SK-N-SH (cell line): ENCODE results near the gene COMT. TPM values are rescaled to one million over a fixed set of nuclear protein-coding genes. Genes with fewer than 3 reads are reported as not detected.

Experiments
- CTCF ChIA-PET: fragments of 300-600, 350-600 bp; formaldehyde crosslinking; extraction: SDS; loops from one replicate; lab custom pipeline; 2021; lab: Yijun Ruan, JAX
- POLR2A ChIA-PET: fragments of 350-600 bp; sonication (Branson Sonifier 250); formaldehyde crosslinking; extraction: SDS; loops from one replicate; lab custom pipeline; 2020; ENCODE audit warnings: antibody characterized with exemption, inconsistent platforms; lab: Yijun Ruan, JAX
- DNase-seq: peaks from one replicate; pipeline ENCODE4 v3.0.0; 2012
- H2AFZ ChIP-seq: fragments of 200-600 bp; sonication (generic); 2 replicates; pipeline ENCODE4 v1.8.1; 2016; ENCODE audit warnings: antibody characterized with exemption, mild to moderate bottlenecking, low read depth
- H3F3A ChIP-seq: fragments of 200-600 bp; sonication (generic); replicated peaks from 2 replicates; pipeline ENCODE3; 2016; ENCODE audit warnings: antibody characterized with exemption, mild to moderate bottlenecking; ENCODE audit not compliant: insufficient read depth
- H3K27ac ChIP-seq, 2 experiments: fragments of 200-500 bp in 1 of 2; fragments of 200-600 bp in 1 of 2; sonication (Bioruptor generic) in 1 of 2; sonication (generic), shearing (Covaris generic) in 1 of 2; 2 replicates each; pipeline versions ENCODE4 v1.5.1 to v1.6.1; 2014 to 2016; ENCODE audit warnings: low read depth in 2 of 2, inconsistent platforms in 1 of 2, low read length in 1 of 2, mild to moderate bottlenecking in 1 of 2, mixed read lengths in 1 of 2
- H3K27me3 ChIP-seq: fragments of 200-600 bp; sonication (generic), shearing (Covaris generic); 2 replicates; pipeline ENCODE4 v1.6.1; 2016; ENCODE audit warnings: mixed run types; ENCODE audit not compliant: insufficient read depth
- H3K36me3 ChIP-seq, 2 experiments: fragments of 200-500 bp in 1 of 2; fragments of 200-600 bp in 1 of 2; sonication (Bioruptor generic) in 1 of 2; sonication (generic) in 1 of 2; replicated peaks in 1 of 2; 2 replicates each; pipeline versions ENCODE3 to v1.5.1; 2014 to 2016; ENCODE audit warnings: low read length in 1 of 2, mild to moderate bottlenecking in 1 of 2; ENCODE audit not compliant: insufficient read depth in 2 of 2, control insufficient read depth in 1 of 2
- H3K4me1 ChIP-seq, 2 experiments: fragments of 200-500 bp in 1 of 2; fragments of 200-600 bp in 1 of 2; sonication (Bioruptor generic) in 1 of 2; sonication (generic), shearing (Covaris generic) in 1 of 2; 2 replicates each; pipeline versions ENCODE4 v1.5.1 to v1.6.1; 2014 to 2016; ENCODE audit warnings: low read depth in 1 of 2, low read length in 1 of 2, mixed run types in 1 of 2; ENCODE audit not compliant: insufficient read depth in 2 of 2, control insufficient read depth in 1 of 2
- H3K4me2 ChIP-seq: fragments of 200-600 bp; sonication (generic), shearing (Covaris generic); 2 replicates; pipeline ENCODE4 v1.6.1; 2017; ENCODE audit warnings: mixed run types
- H3K4me3 ChIP-seq, 2 experiments: fragments of 200-500 bp in 1 of 2; fragments of 200-600 bp in 1 of 2; sonication (Bioruptor generic) in 1 of 2; sonication (generic), shearing (Covaris generic) in 1 of 2; 2 replicates each; pipeline versions ENCODE4 v1.5.1 to v1.8.1; 2014 to 2016; ENCODE audit warnings: low read depth in 2 of 2, inconsistent platforms in 1 of 2, low read length in 1 of 2, mild to moderate bottlenecking in 1 of 2, mixed read lengths in 1 of 2, moderate library complexity in 1 of 2
- H3K79me2 ChIP-seq: fragments of 200-600 bp; sonication (generic); 2 replicates; pipeline ENCODE4 v1.8.1; 2017; ENCODE audit warnings: mild to moderate bottlenecking; ENCODE audit not compliant: insufficient read depth
- H3K9ac ChIP-seq: fragments of 200-600 bp; sonication (generic); 2 replicates; pipeline ENCODE4 v1.6.1; 2017; ENCODE audit warnings: mixed run types
- H3K9me2 ChIP-seq: fragments of 200-600 bp; sonication (generic); 2 replicates; pipeline ENCODE4 v1.6.1; 2017; ENCODE audit warnings: mixed run types
- H3K9me3 ChIP-seq: fragments of 200-600 bp; sonication (generic); 2 replicates; pipeline ENCODE4 v1.6.1; 2017; ENCODE audit warnings: mixed run types, mild to moderate bottlenecking, moderate library complexity
- H4K20me1 ChIP-seq: fragments of 200-600 bp; sonication (generic); 2 replicates; pipeline ENCODE4 v1.6.1; 2017; ENCODE audit warnings: mild to moderate bottlenecking, mixed run types; ENCODE audit not compliant: insufficient read depth
- EZH2phosphoT487 ChIP-seq: fragments of 200-600 bp; sonication (generic); IDR thresholded peaks from 2 replicates; pipeline ENCODE4 v1.6.1; 2017; ENCODE audit warnings: low read depth, mixed run types, mild to moderate bottlenecking, antibody characterized with exemption, moderate library complexity, borderline replicate concordance
- FOXJ3 ChIP-seq: sonication (generic); formaldehyde crosslinking; IDR thresholded peaks from 2 replicates; pipeline ENCODE4 v1.5.1; 2020; ENCODE audit warnings: mild to moderate bottlenecking, missing genetic modification reagents
- JUND ChIP-seq: IDR thresholded peaks from 2 replicates; pipeline ENCODE4 v1.4.0; 2012
- MXI1 ChIP-seq: IDR thresholded peaks from 2 replicates; pipeline ENCODE4 v1.6.1; 2012; ENCODE audit warnings: mild to moderate bottlenecking, low read depth, low read length, improper control_type of control experiment
- RFX5 ChIP-seq: IDR thresholded peaks from 2 replicates; pipeline ENCODE4 v1.6.1; 2012; ENCODE audit warnings: mild to moderate bottlenecking, improper control_type of control experiment, low read length
- RXRA ChIP-seq: IDR thresholded peaks from 2 replicates; pipeline ENCODE4 v1.4.0; 2012; ENCODE audit warnings: low read depth, mild to moderate bottlenecking, borderline replicate concordance
- SIN3A ChIP-seq: IDR thresholded peaks from 2 replicates; pipeline ENCODE4 v1.6.1; 2012; ENCODE audit warnings: low read depth, mild to moderate bottlenecking, low read length, moderate library complexity, borderline replicate concordance
- TAF1 ChIP-seq: IDR thresholded peaks from 2 replicates; pipeline ENCODE4 v1.6.1; 2012; ENCODE audit warnings: low read depth, mild to moderate bottlenecking, low read length, moderate library complexity, borderline replicate concordance
- TEAD4 ChIP-seq: IDR thresholded peaks from 2 replicates; pipeline ENCODE4 v1.4.0; 2012; ENCODE audit warnings: mild to moderate bottlenecking, borderline replicate concordance; ENCODE audit not compliant: insufficient read depth
- whole genome bisulfite sequencing: methylation state at CpG from one replicate; pipeline ENCODE4 v1.1.6; 2017; ENCODE audit warnings: low lambda C conversion rate; 5-methylcytosine and 5-hydroxymethylcytosine counted together
- polyA plus RNA-seq, 3 experiments: library from polyadenylated mRNA; depleted of rRNA; stranded (reverse); fragments of >200 nt; gene quantifications; 2 replicates each; pipeline ENCODE4 v1.2.3, GENCODE V29; 2012
- TF ChIP-seq, protein P1 (sequence below): IDR thresholded peaks from 2 replicates; pipeline ENCODE4; 2012
- TF ChIP-seq, protein P2 (sequence below): IDR thresholded peaks from 2 replicates; pipeline ENCODE4 v1.6.1; 2012; ENCODE audit warnings: mild to moderate bottlenecking, low read depth, low read length, moderate library complexity

COMT gene
- polyA plus RNA-seq, 1 of the 3 experiments (the other 2 are of a cell fraction): 343 TPM

DNA sequence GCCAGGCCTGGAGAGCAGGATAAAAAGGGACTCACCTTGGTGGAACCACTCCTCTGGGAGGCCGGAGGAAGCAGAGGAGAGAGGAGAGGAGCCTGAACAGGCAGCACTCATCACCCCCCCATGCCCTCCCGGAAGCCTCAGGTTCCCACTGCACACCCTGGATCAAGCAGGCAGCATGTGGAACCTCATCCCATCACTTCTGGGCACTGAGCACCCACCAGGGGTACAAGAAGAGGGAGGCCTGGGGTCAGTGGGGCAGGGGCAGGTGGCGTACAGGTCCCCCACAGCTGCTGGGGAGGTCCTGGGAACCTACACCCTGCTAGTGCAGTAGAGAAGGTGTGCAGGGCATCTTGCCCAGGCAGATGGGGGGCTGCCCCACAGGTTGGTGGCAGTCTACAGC, 35.1 kb downstream of the COMT start (continued):
- TF ChIP-seq, protein P1, sequence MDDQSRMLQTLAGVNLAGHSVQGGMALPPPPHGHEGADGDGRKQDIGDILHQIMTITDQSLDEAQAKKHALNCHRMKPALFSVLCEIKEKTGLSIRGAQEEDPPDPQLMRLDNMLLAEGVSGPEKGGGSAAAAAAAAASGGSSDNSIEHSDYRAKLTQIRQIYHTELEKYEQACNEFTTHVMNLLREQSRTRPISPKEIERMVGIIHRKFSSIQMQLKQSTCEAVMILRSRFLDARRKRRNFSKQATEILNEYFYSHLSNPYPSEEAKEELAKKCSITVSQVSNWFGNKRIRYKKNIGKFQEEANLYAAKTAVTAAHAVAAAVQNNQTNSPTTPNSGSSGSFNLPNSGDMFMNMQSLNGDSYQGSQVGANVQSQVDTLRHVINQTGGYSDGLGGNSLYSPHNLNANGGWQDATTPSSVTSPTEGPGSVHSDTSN: no peak

DNA sequence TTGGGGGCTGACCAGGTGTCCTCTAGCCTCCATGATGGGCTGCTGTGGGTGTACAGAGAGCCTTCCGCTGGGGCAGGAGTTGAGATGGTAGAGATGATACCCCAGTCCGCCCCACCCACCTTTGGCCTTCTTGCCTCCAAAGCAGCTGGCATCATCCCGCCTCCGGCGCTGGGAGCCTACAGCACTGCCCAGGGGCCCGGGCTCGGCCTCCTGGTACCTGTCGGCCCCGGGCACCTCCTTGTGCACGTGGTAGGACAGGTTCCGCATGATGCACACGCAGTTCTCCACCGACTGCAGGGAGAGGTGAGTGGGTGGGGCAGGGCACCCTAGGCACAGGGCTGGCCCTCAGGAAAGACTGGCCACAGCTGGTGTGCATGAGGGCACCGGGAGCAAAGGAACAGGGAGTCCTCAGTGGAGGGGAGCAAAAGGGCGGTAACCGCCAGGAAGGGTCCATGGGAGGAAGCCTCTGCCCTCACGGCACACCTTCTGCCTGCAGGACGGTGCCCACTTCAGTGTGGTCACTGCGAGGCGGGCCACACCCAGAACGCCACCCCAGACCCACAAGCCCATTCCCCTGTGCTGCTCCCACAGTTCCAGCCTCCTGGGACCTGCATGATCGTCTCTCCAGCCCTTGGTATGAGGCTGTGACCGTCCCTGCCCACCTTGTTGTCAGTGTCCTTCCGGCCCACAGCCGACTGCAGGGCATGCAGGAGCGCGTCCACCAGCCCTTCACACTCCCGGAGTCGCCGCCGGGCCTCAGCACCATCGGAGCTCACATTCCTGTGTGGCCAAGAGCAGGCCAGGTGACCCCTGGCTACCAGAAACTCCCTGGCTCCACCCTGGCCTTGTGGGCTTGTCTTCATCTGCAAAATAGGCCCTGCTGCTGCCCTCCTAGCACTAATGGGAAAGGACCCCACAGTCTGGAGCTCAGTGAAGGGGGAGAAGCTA, 36.0 kb downstream of the COMT start:
- H3K36me3 ChIP-seq: peaks cover 0 to 50% of the 10 kb centered on the region in 2 experiments
- CTCF ChIA-PET: interaction anchor here (1.0 to 16.4 kb wide), 2 partner anchors 12 to 35 kb away, joined by 3 to 224 read pairs; no protein-coding TSS in a partner anchor
- no peaks in the 10 kb centered on the region for H3K27me3 ChIP-seq
- no peak overlapping the region for H3K4me2 ChIP-seq
- H3F3A ChIP-seq: no peaks in the 10 kb centered on the region
- TF ChIP-seq, protein P1: no peak
- TF ChIP-seq SIN3A: no peak
- no peak for TF ChIP-seq EZH2phosphoT487
- no peak for TF ChIP-seq JUND
- no peak for TF ChIP-seq RXRA
- TF ChIP-seq, all 33 proteins: peak for 0
- Histone ChIP-seq H3K9me2 (no peaks in the 10 kb centered on the region), H3K79me2 (no peaks in the 10 kb centered on the region), H4K20me1 (no peaks in the 10 kb centered on the region), H3K4me3 (no peak overlapping the region), H3K9ac (no peak overlapping the region), H3K9me3 (no peaks in the 10 kb centered on the region), H3K4me1 (peaks cover 0 to 26% of the 10 kb centered on the region in 2 experiments; a peak in 1 of 4 replicates), H2AFZ (no peak overlapping the region), H3K27ac (no peak overlapping the region)
- 94% methylated on average over 24 of the region's 32 CpGs for WGBS
- DNase-seq: no peak
- POLR2A ChIA-PET: interaction anchor here (1.0 to 1.1 kb wide), 2 partner anchors 9 to 102 kb away, joined by 3 to 4 read pairs; no protein-coding TSS in a partner anchor

DNA sequence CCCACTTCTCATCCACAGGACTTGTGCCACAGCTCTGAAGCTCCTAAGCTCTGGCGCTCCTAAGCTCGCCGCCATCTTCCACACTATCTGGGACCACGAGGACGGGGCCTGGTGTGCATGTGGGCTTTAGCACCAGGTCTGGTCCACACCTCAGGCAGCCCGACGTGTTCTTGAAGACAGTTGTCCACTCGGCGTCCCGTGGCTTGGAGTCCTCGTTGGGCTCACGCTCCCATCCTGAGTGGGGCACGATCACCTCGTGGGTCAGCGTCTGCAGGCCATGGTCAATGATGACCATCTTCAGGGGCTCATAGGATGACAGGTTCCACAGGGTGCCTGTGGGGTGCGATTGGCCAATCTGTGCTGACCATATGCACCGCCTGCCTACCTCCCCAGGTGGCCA, 37.2 kb downstream of the COMT start:
- Histone ChIP-seq H3K27me3 (no peaks in the 10 kb centered on the region), H4K20me1 (peaks cover 4% of the 10 kb centered on the region; the same call in 1 of the 2 replicates), H3K9me2 (no peaks in the 10 kb centered on the region), H3K36me3 (peaks cover 0 to 45% of the 10 kb centered on the region in 2 experiments), H3K9ac (no peak overlapping the region), H3K4me2 (no peak overlapping the region), H3K79me2 (peaks cover 3% of the 10 kb centered on the region; the same call in 1 of the 2 replicates), H2AFZ (no peak overlapping the region), H3K4me1 (peaks cover 7 to 38% of the 10 kb centered on the region in 2 experiments; a peak in 3 of 4 replicates), H3K27ac (no peak overlapping the region), H3F3A (no peaks in the 10 kb centered on the region), H3K4me3 (no peak overlapping the region), H3K9me3 (no peaks in the 10 kb centered on the region)
- ChIA-PET POLR2A (no interaction called here), CTCF (interaction anchor here (1.0 to 16.4 kb wide), 3 partner anchors 8 to 33 kb away, joined by 3 to 224 read pairs (median 24); no protein-coding TSS in a partner anchor)
- DNase-seq: no peak
- TF ChIP-seq RFX5 (no peak), TAF1 (no peak), TEAD4 (no peak), MXI1 (no peak), FOXJ3 (CRISPR knock-in tag) (no peak)
- TF ChIP-seq, protein P2, sequence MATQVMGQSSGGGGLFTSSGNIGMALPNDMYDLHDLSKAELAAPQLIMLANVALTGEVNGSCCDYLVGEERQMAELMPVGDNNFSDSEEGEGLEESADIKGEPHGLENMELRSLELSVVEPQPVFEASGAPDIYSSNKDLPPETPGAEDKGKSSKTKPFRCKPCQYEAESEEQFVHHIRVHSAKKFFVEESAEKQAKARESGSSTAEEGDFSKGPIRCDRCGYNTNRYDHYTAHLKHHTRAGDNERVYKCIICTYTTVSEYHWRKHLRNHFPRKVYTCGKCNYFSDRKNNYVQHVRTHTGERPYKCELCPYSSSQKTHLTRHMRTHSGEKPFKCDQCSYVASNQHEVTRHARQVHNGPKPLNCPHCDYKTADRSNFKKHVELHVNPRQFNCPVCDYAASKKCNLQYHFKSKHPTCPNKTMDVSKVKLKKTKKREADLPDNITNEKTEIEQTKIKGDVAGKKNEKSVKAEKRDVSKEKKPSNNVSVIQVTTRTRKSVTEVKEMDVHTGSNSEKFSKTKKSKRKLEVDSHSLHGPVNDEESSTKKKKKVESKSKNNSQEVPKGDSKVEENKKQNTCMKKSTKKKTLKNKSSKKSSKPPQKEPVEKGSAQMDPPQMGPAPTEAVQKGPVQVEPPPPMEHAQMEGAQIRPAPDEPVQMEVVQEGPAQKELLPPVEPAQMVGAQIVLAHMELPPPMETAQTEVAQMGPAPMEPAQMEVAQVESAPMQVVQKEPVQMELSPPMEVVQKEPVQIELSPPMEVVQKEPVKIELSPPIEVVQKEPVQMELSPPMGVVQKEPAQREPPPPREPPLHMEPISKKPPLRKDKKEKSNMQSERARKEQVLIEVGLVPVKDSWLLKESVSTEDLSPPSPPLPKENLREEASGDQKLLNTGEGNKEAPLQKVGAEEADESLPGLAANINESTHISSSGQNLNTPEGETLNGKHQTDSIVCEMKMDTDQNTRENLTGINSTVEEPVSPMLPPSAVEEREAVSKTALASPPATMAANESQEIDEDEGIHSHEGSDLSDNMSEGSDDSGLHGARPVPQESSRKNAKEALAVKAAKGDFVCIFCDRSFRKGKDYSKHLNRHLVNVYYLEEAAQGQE: no peak
- WGBS: 95% methylated on average over 16 of the region's 17 CpGs
